Gastrocnemius medialis (tissue), 4 donors: ENCODE measurements around the gene UNC13A. TPM values are rescaled to one million over a fixed set of nuclear protein-coding genes. Genes with fewer than 3 reads are reported as not detected.

Experiments
- ATAC-seq, 2 donors: fragments of 150-250 bp; one replicate each; pipeline ENCODE4 v1.9.1; 2016
- DNase-seq, 2 donors: peaks; one replicate each; pipeline ENCODE4 v3.0.0-alpha.2; 2019
- H3K27ac ChIP-seq, 4 donors: fragments of 200-600 bp; sonication (generic); 1 replicate in 1 of 4; 2 replicates in 3 of 4; pipeline ENCODE4 v1.5.1; 2016 to 2018; ENCODE audit warnings: mild to moderate bottlenecking in 2 of 4, moderate library complexity in 1 of 4
- H3K27me3 ChIP-seq, 3 donors: fragments of 200-600 bp; sonication (generic) in 2 of 3; 1 replicate in 1 of 3; 2 replicates in 2 of 3; pipeline versions ENCODE4 v1.5.1 to v1.6.0; 2016 to 2019; ENCODE audit warnings: mild to moderate bottlenecking in 1 of 3, moderate library complexity in 1 of 3
- H3K36me3 ChIP-seq, 2 donors: fragments of 200-600 bp; sonication (generic) in 1 of 2; one replicate each; pipeline ENCODE4 v1.5.1; 2017 to 2018
- H3K4me1 ChIP-seq, 2 donors: fragments of 200-600 bp; sonication (generic) in 1 of 2; one replicate each; pipeline ENCODE4 v1.5.1; 2016 to 2017; ENCODE audit warnings: mild to moderate bottlenecking in 2 of 2
- H3K4me3 ChIP-seq, 4 donors: fragments of 200-600 bp; sonication (generic) in 3 of 4; 1 replicate in 1 of 4; 2 replicates in 3 of 4; pipeline ENCODE4 v1.5.1; 2016 to 2019; ENCODE audit warnings: mild to moderate bottlenecking in 2 of 4
- H3K9me3 ChIP-seq, 3 donors: fragments of 200-600 bp; sonication (generic) in 2 of 3; 1 replicate in 1 of 3; 2 replicates in 2 of 3; pipeline ENCODE4 v1.5.1; 2016 to 2019
- CTCF ChIP-seq, 5 experiments: fragments of 450-650 bp in 3 of 5; fragments of 200-600 bp in 2 of 5; sonication (generic) in 2 of 5; IDR thresholded peaks in 4 of 5; conservative IDR thresholded peaks in 1 of 5; 1 replicate in 4 of 5; 2 replicates in 1 of 5; pipeline ENCODE4 v1.5.1; 2016 to 2019; ENCODE audit warnings: antibody characterized with exemption in 5 of 5, mild to moderate bottlenecking in 3 of 5, moderate library complexity in 3 of 5
- POLR2A ChIP-seq, 2 donors: fragments of 450-650 bp; IDR thresholded peaks; one replicate each; pipeline ENCODE4 v1.6.1; 2017; ENCODE audit warnings: antibody characterized with exemption in 2 of 2, mild to moderate bottlenecking in 2 of 2, moderate library complexity in 2 of 2
- in situ Hi-C, 4 donors: fragments of 200-750 bp; cut with MboI; loops; one replicate each; pipeline versions ENCODE4 v1.15.0 to v1.8.0; 2017; ENCODE audit warnings: low sequenced_read_pairs in 4 of 4
- intact Hi-C: fragments of 100-400 bp; cut with DNase I; formaldehyde crosslinking; loops from one replicate; pipeline ENCODE4 v1.15.1; 2023; ENCODE audit warnings: low total_unique reads
- total RNA-seq, 4 donors: library from RNA; depleted of rRNA; stranded (reverse); fragments of >200 nt; gene quantifications; one replicate each; pipeline versions ENCODE4 v1.1.0 to v1.2.3, GENCODE V29; 2016

UNC13A gene
- total RNA-seq, 4 donors from 2014 or later = not detected

GRCh38 chr19:17604372-17605025 lies 83.7 kb downstream of the UNC13A start:
- no peaks in the 10 kb centered on the region for H3K4me1 ChIP-seq
- no peak for ATAC-seq
- peaks cover 28 to 45% (median 32%) of the 10 kb centered on the region in 3 donors for H3K27me3 ChIP-seq

GRCh38 chr19:17602872-17603510 lies 85.2 kb downstream of the UNC13A start:
- TF ChIP-seq POLR2A (IDR thresholded peaks at IDR 0.05) = no peak
- no peak for TF ChIP-seq CTCF (IDR thresholded peaks at IDR 0.05 in 4 of 5, conservative IDR thresholded peaks at IDR 0.05 in 1 of 5)
- H3K4me3 ChIP-seq = no peak overlapping the region
- intact Hi-C loops (no loop called here), in situ Hi-C loops (loop anchor here in 1 of 4 donors (25.0 kb wide), 1 partner anchor 484 kb away; the partner anchor contains the start of genes IL12RB1 and MAST3)
- H3K36me3 ChIP-seq = no peaks in the 10 kb centered on the region
- H3K4me1 ChIP-seq = no peaks in the 10 kb centered on the region
- H3K9me3 ChIP-seq = no peaks in the 10 kb centered on the region
- ATAC-seq = no peak
- peaks cover 28 to 45% (median 32%) of the 10 kb centered on the region in 3 donors for H3K27me3 ChIP-seq
- DNase-seq = no peak
- no peak overlapping the region for H3K27ac ChIP-seq

More at GRCh38 chr19:17604372-17605025, 83.7 kb downstream of the UNC13A start:
- in situ Hi-C loops = loop anchor here in 1 of 4 donors (25.0 kb wide), 1 partner anchor 483 kb away; the partner anchor contains the start of genes IL12RB1 and MAST3
- Histone ChIP-seq H3K9me3 (no peaks in the 10 kb centered on the region), H3K27ac (no peak overlapping the region), H3K36me3 (no peaks in the 10 kb centered on the region), H3K4me3 (no peak overlapping the region)
- no peak for DNase-seq
- intact Hi-C loops = no loop called here
- TF ChIP-seq CTCF (IDR thresholded peaks at IDR 0.05 in 4 of 5, conservative IDR thresholded peaks at IDR 0.05 in 1 of 5) = no peak
- no peak for TF ChIP-seq POLR2A (IDR thresholded peaks at IDR 0.05)

- H3K36me3 ChIP-seq = no peaks in the 10 kb centered on the region
- TF ChIP-seq CTCF (IDR thresholded peaks at IDR 0.05 in 4 of 5, conservative IDR thresholded peaks at IDR 0.05 in 1 of 5) (no peak), POLR2A (IDR thresholded peaks at IDR 0.05) (no peak)
- in situ Hi-C loops = loop anchor here in 1 of 4 donors (25.0 kb wide), 1 partner anchor 485 kb away; the partner anchor contains the start of genes IL12RB1 and MAST3
- ATAC-seq = no peak
- intact Hi-C loops = no loop called here
- DNase-seq = no peak
- no peaks in the 10 kb centered on the region for H3K9me3 ChIP-seq
- no peak overlapping the region for H3K27ac ChIP-seq
- H3K27me3 ChIP-seq = peaks cover 28 to 39% (median 29%) of the 10 kb centered on the region in 3 donors
- no peak overlapping the region for H3K4me3 ChIP-seq
- no peaks in the 10 kb centered on the region for H3K4me1 ChIP-seq
These were observed 85.9 kb downstream of the UNC13A start for GRCh38 chr19:17602217-17602616.

GRCh38 chr19:17601683-17602082 lies 86.5 kb downstream of the UNC13A start:
- in situ Hi-C loops = loop anchor here in 1 of 4 donors (25.0 kb wide), 1 partner anchor 486 kb away; the partner anchor contains the start of genes IL12RB1 and MAST3
- no peak for ATAC-seq
- Histone ChIP-seq H3K36me3 (no peaks in the 10 kb centered on the region), H3K4me3 (no peak overlapping the region), H3K27me3 (peaks cover 25 to 38% (median 29%) of the 10 kb centered on the region in 3 donors), H3K4me1 (no peaks in the 10 kb centered on the region), H3K27ac (no peak overlapping the region), H3K9me3 (no peaks in the 10 kb centered on the region)
- TF ChIP-seq POLR2A (IDR thresholded peaks at IDR 0.05) = no peak
- intact Hi-C loops = no loop called here
- DNase-seq = no peak

GRCh38 chr19:17599780-17600179 lies 88.4 kb downstream of the UNC13A start:
- ATAC-seq (no peak), DNase-seq (no peak)
- Histone ChIP-seq H3K27me3 (peaks cover 11 to 24% (median 19%) of the 10 kb centered on the region in 3 donors), H3K4me3 (no peak overlapping the region), H3K4me1 (no peaks in the 10 kb centered on the region), H3K27ac (no peak overlapping the region), H3K9me3 (no peaks in the 10 kb centered on the region), H3K36me3 (no peaks in the 10 kb centered on the region)
- no peak for TF ChIP-seq POLR2A (IDR thresholded peaks at IDR 0.05)
- TF ChIP-seq CTCF (IDR thresholded peaks at IDR 0.05 in 4 of 5, conservative IDR thresholded peaks at IDR 0.05 in 1 of 5) = no peak
- intact Hi-C loops = no loop called here
- in situ Hi-C loops = loop anchor here in 1 of 4 donors (25.0 kb wide), 1 partner anchor 488 kb away; the partner anchor contains the start of genes IL12RB1 and MAST3
